Head of caudate nucleus (tissue), 42 donors: Measurements from ENCODE around the gene MBIP.

Experiments
- DNase-seq, 42 donors: peaks; one replicate each; pipeline versions ENCODE4 v3.0.0 to v3.0.0-alpha.2; 2020 to 2021; ENCODE audit warnings: mixed read lengths in 7 of 42
- intact Hi-C: fragments of 100-400 bp; cut with DNase I; formaldehyde crosslinking; loops from one replicate; pipeline ENCODE4 v1.15.0; 2022

The MBIP gene

GRCh38 chr14:36271939-36272907, 48.2 kb downstream of the MBIP start:
- intact Hi-C loops = no loop called here
- DNase-seq = peak in 36 of 42 donors; percentile 8 to 64 (median 26)

GRCh38 chr14:36271222-36271621, 49.2 kb downstream of the MBIP start:
- peak in 4 of 42 donors; percentile 5 to 25 (median 8) for DNase-seq

GRCh38 chr14:36270191-36270590, 50.2 kb downstream of the MBIP start:
- DNase-seq = no peak
- intact Hi-C loops = no loop called here

More at GRCh38 chr14:36271222-36271621, 49.2 kb downstream of the MBIP start:
- intact Hi-C loops = no loop called here

- intact Hi-C loops = no loop called here
Measured at GRCh38 chr14:36268121-36268520, 52.3 kb downstream of the MBIP start.

GRCh38 chr14:36264595-36264994, 55.8 kb downstream of the MBIP start:
- intact Hi-C loops = no loop called here
- no peak for DNase-seq

More at GRCh38 chr14:36268121-36268520, 52.3 kb downstream of the MBIP start:
- DNase-seq = no peak

GRCh38 chr14:36264107-36264506, 56.3 kb downstream of the MBIP start:
- intact Hi-C loops = no loop called here
- DNase-seq = no peak

- DNase-seq = no peak
- intact Hi-C loops = no loop called here
Measured at GRCh38 chr14:36260970-36261640, 59.3 kb downstream of the MBIP start.

GRCh38 chr14:36258241-36258640, 62.2 kb downstream of the MBIP start:
- intact Hi-C loops = no loop called here
- no peak for DNase-seq

GRCh38 chr14:36256126-36256801, 64.2 kb downstream of the MBIP start:
- intact Hi-C loops = no loop called here
- no peak for DNase-seq

- intact Hi-C loops = no loop called here
Measured at GRCh38 chr14:36254020-36254624, 66.3 kb downstream of the MBIP start.

More at GRCh38 chr14:36254020-36254624, 66.3 kb downstream of the MBIP start:
- DNase-seq = no peak
